NCI-H2081 treated with DMSO at 0.1 percent for 48 hours (cell line): ENCODE results near the gene CCNQ.

Experiments used
- DNase-seq: peaks from one replicate; lab custom pipeline; 2025; lab: John Stamatoyannopoulos, UW

CCNQ gene

GRCh38 chrX:153637121-153638040 lies 38.4 kb upstream of the CCNQ start:
- DNase-seq = no peak

GRCh38 chrX:153636716-153637115 lies 37.8 kb upstream of the CCNQ start:
- no peak for DNase-seq

GRCh38 chrX:153635788-153636668 lies 37.1 kb upstream of the CCNQ start:
- no peak for DNase-seq

GRCh38 chrX:153635388-153635787 lies 36.4 kb upstream of the CCNQ start:
- DNase-seq = no peak

GRCh38 chrX:153634832-153635231 lies 35.9 kb upstream of the CCNQ start:
- DNase-seq = no peak

- no peak for DNase-seq
Observed at GRCh38 chrX:153634236-153634635, 35.3 kb upstream of the CCNQ start.

GRCh38 chrX:153633607-153634180 lies 34.8 kb upstream of the CCNQ start:
- no peak for DNase-seq

- no peak for DNase-seq
Observed at GRCh38 chrX:153633048-153633447, 34.1 kb upstream of the CCNQ start.

GRCh38 chrX:153632595-153632946 lies 33.6 kb upstream of the CCNQ start:
- DNase-seq = no peak

GRCh38 chrX:153631907-153632594 lies 33.1 kb upstream of the CCNQ start:
- DNase-seq = no peak

- no peak for DNase-seq
Observed at GRCh38 chrX:153631346-153631745, 32.4 kb upstream of the CCNQ start.

GRCh38 chrX:153628665-153629064 lies 29.7 kb upstream of the CCNQ start:
- no peak for DNase-seq

GRCh38 chrX:153628129-153628528 lies 29.2 kb upstream of the CCNQ start:
- DNase-seq = no peak

- no peak for DNase-seq
Observed at GRCh38 chrX:153627675-153628111, 28.8 kb upstream of the CCNQ start.

GRCh38 chrX:153626863-153627674 lies 28.1 kb upstream of the CCNQ start:
- DNase-seq = no peak

GRCh38 chrX:153626025-153626633 lies 27.2 kb upstream of the CCNQ start:
- no peak for DNase-seq

GRCh38 chrX:153625271-153626024 lies 26.5 kb upstream of the CCNQ start:
- no peak for DNase-seq

- DNase-seq = no peak
Observed at GRCh38 chrX:153624196-153625091, 25.5 kb upstream of the CCNQ start.
